ENCODE data around the gene TRIM62.

GRCh38 chr1:33146003-33146402, 35.8 kb downstream of the TRIM62 start:
- TF ChIP-seq CTCF (IDR thresholded peaks at IDR 0.05) (no peak), POLR2A (IDR thresholded peaks at IDR 0.05) (no peak), EP300 (IDR thresholded peaks at IDR 0.05) (no peak)

Data from suprapubic skin (tissue), 3 donors.